ENCODE data around the gene ADAMTS13.
"Not testable (repeated sequence)": the region's sequence is repeated elsewhere in the genome, so short reads cannot be mapped to it uniquely, and the experiment has no call there.

ADAMTS13 gene

GRCh38 chr9:133421615-133422542 is at the start of gene ADAMTS13:
Gene ADAMTS13 (plus strand): TSS chr9:133422367. CDS start chr9:133422444, 77 bp downstream.
- DNase-seq (ENCODE audit: low spot score) = no peak

- peak; percentile 31 for DNase-seq (ENCODE audit: low spot score)
These were observed 47.5 kb upstream of the ADAMTS13 start for GRCh38 chr9:133374612-133375115.

- no peak for DNase-seq (ENCODE audit: low spot score)
These were observed 46.9 kb upstream of the ADAMTS13 start for GRCh38 chr9:133375116-133375723.

DNA sequence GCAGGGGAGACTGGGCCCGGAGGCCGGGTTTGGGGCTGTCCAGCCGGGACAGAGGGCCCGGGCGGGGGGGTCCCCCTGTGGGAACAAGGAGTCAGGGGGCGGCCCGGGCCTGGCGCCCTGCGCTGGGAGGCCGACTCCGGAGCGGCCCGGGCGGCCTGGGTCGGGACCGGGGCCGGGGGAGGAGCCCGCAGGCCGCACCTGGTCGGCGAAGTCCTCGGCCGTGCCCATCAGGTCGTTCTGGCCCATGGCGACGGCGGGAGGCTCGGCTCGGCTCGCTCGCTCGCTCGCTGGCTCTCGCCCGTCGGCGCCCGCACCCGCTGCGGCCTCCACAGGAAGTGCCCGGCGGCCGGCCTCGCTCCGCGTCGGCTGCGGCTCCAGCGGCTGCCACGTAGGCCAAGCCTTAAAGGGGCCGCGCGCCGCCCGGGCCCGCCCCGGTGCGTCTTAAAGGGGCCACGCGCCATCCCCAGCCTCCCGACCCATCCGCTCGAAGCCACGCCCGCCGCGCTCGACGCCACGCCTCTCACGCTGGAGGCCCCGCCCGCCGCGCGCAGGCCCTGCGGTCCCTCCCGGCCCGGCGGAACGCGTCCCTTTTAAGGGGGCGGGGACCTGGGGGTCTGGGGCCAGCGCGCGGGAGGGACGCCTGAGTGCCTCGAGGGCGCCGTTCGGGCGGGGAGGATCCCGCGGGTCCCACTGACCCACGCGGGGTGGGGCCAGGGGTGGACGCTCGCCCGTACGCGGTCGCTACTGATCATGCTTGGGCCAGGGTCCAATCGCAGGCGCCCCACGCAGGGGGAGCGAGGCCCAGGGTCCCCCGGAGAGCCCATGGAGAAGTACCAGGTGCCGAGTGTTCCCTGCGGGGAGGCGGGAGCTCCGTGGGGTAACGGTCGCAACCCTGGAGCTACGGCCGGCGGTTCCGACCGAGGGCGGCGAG is 46.2 kb upstream of the ADAMTS13 start, which contains the start of the genes STKLD1 and SURF4:
Gene STKLD1, plus strand, starts transcription at position 643 of the 931 bp plus-strand sequence. Its CDS starts 108 bp downstream, at position 751.
Gene SURF4, minus strand, starts transcription at position 337 of the 931 bp plus-strand sequence. Its CDS starts 91 bp downstream, at position 246.
- DNase-seq (ENCODE audit: low spot score) = peak; percentile 94

DNA sequence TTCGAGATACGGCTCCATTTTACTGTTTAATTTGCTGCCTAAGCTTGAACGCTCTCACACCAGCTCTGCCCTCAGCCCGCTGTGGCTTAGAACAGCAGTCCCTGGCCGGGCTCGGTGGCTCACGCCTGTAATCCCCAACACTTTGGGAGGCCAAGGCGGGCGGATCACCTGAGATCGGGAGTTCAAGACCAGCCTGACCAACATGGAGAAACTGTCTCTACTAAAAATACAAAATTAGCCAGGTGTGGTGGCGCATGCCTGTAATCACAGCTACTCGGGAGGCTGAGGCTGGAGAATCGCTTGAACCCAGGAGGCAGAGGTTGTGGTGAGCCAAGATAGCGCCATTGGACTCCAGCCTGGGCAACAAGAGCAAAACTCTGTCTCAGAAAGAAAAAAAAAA is 44.9 kb upstream of the ADAMTS13 start:
- DNase-seq (ENCODE audit: low spot score) = not testable (repeated sequence)

GRCh38 chr9:133377721-133378216 is 44.4 kb upstream of the ADAMTS13 start:
- no peak for DNase-seq (ENCODE audit: low spot score)

GRCh38 chr9:133378408-133378962 is 43.7 kb upstream of the ADAMTS13 start:
- DNase-seq (ENCODE audit: low spot score) = no peak

DNA sequence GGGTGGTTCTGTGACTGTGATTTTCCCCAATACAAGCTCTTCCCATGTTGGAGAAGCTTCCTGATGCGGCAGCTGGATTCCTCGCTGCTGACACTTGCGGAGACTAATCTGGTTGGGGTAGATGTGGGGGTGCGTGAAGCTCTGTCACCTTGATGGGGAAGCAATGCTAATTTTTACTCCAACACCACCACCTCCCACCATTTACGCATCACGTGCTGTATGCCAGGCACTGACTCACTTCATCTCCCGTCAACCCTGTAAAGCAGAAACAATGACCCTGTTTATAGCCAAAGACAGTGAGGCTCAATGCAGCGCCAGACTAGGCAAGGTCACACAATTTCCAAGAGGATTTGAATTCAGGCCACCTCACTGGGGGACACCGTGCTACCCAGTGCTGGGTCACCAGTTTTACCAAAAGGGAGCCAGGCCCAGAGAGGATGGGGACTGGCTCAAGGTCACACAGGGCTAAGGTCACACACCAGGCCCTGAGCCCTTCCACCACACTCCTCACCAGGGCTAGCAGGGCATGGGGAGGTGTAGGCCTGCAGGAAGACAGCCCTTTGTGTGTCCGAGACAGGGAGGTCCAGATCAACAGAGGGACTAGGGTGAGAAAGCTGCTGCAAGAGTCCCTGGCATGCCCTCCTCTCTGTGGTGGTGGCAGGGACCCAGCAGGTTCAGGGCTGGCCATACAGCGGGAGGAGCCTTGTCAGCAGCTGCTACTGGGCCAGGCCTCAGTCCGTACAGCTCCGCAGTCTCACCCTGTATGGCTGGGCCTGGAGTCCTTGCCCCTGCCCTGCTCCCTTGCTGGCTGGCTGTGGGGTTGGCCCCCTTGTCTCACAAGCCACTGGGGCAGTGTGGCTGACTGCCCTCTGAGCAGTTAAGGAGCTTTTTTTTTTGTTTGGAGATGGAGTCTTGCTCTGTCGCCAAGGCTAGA is 42.7 kb upstream of the ADAMTS13 start:
- DNase-seq (ENCODE audit: low spot score) = no peak

GRCh38 chr9:133380734-133381133 is 41.4 kb upstream of the ADAMTS13 start:
- no peak for DNase-seq (ENCODE audit: low spot score)

DNA sequence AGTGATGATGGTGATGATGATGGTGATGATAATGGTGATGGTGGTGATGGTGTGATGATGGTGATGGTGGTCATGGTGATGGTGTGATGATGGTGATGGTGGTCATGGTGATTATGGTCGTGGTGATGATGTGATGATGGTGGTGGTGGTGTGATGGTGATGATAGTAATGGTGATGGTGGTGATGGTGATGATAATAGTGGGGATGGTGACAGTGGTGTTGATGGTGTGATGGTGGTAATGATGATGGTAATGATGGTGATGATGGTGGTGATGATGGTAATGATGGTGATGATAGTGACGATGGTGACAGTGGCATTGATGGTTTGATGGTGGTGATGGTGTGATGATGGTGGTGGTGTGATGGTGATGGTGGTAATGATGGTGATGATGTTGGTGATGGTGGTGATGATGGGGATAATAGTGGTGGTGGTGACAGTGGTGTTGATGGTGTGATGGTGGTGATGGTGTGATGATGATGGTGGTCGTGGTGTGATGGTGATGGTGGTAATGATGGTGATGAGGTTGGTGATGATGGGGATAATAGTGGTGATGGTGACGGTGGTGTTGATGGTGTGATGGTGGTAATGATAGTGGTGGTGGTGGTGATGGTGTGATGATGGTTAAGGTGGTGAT is 39.5 kb upstream of the ADAMTS13 start:
- DNase-seq (ENCODE audit: low spot score) = no peak

DNA sequence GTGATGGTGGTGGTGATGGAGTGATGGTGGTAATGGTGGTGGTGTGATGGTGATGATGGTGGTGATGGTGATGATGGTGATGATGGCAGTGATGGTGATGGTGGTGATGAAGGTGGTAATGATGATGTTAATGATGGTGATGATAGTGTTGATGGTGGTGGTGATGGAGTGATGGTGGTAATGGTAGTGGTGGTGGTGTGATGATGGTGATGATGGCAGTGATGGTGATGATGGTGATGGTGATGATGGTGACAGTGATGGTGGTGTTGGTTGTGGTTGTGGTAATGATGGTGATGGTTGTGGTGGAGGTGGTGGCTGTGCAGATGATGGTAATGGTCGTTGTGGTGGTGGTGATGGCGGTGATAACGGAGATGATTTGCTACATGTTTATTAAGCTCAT is 38.7 kb upstream of the ADAMTS13 start:
- no peak for DNase-seq (ENCODE audit: low spot score)

GRCh38 chr9:133384736-133385321 is 37.3 kb upstream of the ADAMTS13 start:
- no peak for DNase-seq (ENCODE audit: low spot score)

- DNase-seq (ENCODE audit: low spot score) = no peak
These were observed 36.7 kb upstream of the ADAMTS13 start for GRCh38 chr9:133385452-133385851.

- no peak for DNase-seq (ENCODE audit: low spot score)
These were observed 35.8 kb upstream of the ADAMTS13 start for GRCh38 chr9:133386338-133386737.

GRCh38 chr9:133387680-133388079 is 34.5 kb upstream of the ADAMTS13 start:
- no peak for DNase-seq (ENCODE audit: low spot score)

DNA sequence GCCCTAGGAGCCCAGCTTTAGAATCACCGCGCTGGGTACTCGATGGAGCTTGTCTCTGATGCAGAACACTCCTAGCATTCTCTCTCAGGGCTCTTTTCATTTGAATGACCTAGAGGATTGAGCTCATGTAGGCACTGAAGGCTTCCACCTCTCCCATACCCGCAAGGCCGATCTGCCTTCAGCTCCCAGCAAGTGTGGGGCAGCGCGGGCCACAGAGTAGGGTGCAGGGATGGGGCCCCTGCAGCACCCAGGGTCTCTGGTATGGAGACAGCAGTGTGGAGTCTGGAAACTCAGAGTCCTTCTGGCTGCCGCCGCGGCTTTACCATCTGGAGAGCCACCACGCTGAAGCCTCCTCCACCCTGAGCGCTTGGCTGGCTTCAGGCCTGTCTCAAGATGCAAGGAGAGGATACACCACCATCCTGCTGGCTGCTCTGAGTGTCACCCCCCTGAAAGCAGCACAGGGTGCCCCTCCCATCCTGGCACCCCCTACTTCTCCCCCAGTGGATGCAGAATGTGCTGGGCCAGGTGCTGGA is 33.1 kb upstream of the ADAMTS13 start:
- DNase-seq (ENCODE audit: low spot score) = no peak

GRCh38 chr9:133389562-133389961 is 32.6 kb upstream of the ADAMTS13 start:
- no peak for DNase-seq (ENCODE audit: low spot score)

- no peak for DNase-seq (ENCODE audit: low spot score)
These were observed 31.5 kb upstream of the ADAMTS13 start for GRCh38 chr9:133390713-133391112.

GRCh38 chr9:133391449-133391848 is 30.7 kb upstream of the ADAMTS13 start:
- not testable (repeated sequence) for DNase-seq (ENCODE audit: low spot score)
